Caki2 (cell line): ENCODE data around the gene DDAH1. TPM values are rescaled to one million over a fixed set of nuclear protein-coding genes. Genes with fewer than 3 reads are reported as not detected.

Experiments
- DNase-seq: peaks from one replicate; pipeline ENCODE4 v3.0.0-alpha.2; 2015; ENCODE audit warnings: low read depth
- in situ Hi-C: cut with HindIII; loops from 2 replicates; pipeline ENCODE4 v1.10.0; 2016; ENCODE audit warnings: low sequenced_read_pairs, low pct_unique_long_range_greater_than_20kb, mixed read lengths
- total RNA-seq: library from RNA; depleted of rRNA; stranded (reverse); fragments of >200 nt; shearing (Covaris generic); gene quantifications from 2 replicates; pipeline ENCODE4 v1.2.3, GENCODE V29; 2014; ENCODE audit warnings: low replicate concordance

The DDAH1 gene
- total RNA-seq, 1 experiment from 2014 or later = 16.9 TPM

DNA sequence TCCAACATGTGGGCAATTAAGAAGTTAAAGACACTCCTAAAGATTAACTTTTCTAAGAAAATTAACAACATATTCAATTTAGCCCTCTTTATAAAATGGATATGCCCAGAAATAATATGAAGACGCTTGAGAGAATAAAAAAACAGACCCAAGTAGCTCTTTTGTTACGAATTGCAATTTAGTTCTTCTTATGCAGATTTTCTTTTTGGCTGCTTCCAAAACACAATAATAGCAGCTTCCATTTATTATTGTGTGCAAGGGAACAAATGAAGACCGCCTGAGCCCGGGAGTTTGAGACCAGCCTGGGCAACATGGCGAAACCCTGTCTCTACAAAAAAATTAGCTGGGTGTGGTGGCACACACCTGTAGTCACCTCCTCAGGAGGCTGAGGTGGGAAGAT, 138.1 kb downstream of the DDAH1 start:
- in situ Hi-C loops = no loop called here
- DNase-seq = no peak

DNA sequence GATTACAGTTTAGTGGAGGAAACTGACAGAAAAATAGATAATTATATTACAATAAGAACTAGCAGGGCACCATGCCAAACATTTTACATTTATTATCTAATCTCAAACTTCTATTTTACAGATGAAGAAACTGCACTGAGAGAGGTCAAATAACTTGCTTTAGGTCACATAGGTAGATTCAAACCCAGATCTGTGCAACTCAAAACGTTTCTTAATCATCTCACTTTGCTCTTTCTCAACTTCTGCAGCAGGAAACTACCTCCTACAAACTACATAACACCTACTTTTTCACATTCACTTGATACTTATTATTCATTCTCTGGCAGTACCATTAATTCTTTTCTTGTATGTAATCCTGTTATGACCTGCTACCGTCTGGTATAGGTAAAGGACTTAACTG, 138.6 kb downstream of the DDAH1 start:
- no peak for DNase-seq
- in situ Hi-C loops = no loop called here

DNA sequence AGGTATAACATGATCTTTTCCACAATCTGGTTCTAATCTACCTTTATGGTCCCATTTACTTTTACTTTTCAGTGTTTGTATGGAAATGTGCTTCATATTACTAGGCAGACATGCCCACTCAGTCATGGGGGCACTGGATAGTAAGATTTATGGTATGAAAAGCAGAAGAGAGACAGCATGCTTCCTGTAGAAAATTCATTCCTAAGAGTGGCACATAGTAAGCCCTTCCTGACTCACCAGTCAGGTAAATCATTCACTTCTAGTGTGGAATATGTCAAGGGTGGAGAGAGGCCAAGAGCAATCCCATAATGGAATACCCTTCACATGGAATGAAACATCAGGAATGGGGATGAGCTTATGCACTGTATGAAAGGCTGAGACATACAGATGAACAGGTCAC, 139.0 kb downstream of the DDAH1 start:
- in situ Hi-C loops = no loop called here
- DNase-seq = peak; percentile 87

DNA sequence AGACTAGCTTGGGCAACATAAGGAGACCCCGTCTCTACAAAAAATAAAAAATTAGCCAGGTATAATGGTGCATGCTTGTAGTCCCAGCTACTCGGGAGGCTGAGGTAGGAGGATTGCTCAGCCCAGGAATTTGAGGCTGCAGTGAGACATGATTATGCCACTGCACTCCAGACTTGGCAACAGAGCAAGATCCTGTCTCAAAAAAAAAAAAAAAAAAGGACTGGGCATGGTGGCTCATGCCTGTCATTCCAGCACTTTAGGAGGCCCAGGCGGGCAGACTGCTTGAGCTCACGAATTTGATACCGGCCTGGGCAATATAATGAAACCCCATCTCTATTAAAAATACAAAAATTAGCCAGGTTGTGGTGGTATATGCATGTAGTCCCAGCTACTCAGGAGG, 141.2 kb downstream of the DDAH1 start:
- in situ Hi-C loops = loop anchor here (25.0 kb wide), 1 partner anchor 389 kb away; the partner anchor contains the start of gene ZNHIT6
- DNase-seq = no peak

DNA sequence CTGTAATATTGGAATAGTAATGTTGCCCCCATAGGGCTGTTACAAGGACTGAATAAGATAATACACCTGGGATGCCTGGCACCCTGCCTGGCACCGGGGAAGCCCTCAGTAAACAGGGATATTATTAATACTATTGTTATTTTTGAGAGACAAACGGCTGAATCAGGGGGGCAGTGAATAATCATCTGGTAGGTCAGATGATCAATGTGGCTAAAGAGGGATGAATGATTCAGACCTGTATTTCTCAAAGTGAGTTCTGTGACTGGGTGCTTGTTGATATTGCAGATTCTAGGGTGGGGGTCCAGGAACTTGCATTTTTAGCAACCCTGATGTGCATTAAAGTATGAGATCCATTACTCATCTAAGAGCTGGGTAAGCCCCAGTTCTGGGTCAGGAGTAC, 142.3 kb downstream of the DDAH1 start:
- in situ Hi-C loops = loop anchor here (25.0 kb wide), 1 partner anchor 390 kb away; the partner anchor contains the start of gene ZNHIT6
- no peak for DNase-seq

DNA sequence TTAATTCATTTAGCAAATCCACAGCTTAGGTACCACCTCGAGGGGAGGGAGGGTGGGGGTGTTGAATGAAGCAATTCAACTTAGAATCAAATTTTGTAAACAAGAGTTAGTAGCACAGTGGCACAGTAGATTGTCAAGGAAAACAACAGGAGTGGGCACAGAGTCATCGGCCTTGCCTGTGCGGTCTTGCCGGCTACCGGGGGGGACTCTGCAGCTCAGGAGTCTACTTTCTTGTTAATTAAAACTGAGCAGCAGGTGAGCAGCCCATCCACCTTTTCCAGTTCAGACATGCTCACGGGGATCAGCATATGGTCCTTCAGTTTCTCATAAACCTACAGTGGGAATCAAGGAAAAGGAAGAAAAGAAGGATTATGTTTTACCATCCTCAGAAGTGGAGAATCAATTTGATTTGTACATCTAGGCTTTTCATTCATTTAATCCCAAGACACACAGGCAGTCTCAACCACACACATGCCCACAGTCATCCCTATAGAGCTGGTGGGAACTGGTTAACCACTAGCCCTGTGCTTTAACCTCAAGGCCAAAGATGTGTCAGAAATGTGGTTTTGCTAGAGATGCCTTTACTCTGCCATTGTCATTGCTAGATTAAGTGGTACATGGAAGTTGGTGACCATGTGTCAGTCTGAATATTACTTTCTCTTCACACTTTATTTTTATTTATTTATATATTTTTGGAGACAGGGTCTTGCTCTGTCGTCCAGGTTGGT, 143.6 kb downstream of the DDAH1 start:
- in situ Hi-C loops = loop anchor here (25.0 kb wide), 1 partner anchor 391 kb away; the partner anchor contains the start of gene ZNHIT6
- DNase-seq = no peak

DNA sequence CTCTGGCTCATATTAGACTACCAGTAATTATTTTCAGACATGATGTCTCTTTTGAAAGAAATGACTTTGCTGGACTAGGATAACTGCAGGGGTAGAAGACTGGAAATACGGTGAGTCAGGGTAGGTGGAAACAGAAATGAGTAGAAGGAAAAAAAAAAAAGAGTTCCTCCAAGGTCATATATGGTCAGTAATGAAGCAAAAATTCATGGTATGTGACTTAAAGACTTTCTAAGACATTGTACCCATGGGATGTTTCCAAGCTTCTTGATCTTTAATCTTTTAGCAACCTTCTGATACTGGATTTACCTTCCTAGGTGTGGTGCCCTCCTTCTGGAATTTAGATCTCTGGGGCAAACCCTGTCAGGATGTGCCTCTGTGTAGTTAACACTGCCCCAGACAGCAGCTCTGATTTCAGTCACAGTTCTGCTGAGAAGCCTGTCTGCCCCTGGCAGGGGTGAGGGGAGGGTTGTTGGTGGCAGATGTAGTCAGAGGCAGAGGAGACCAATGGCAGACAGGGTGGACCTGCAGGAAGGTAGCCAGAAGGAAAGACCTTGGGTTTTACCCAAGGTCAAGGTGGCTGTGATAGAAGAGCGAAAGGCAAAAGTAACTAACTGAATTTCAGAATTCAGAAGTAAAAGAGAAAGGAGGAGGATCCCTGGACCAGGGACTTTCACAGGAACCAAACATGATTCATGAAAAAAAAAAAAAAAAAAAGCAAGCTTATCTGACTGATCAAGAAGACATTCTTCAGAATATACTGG, 144.4 kb downstream of the DDAH1 start:
- in situ Hi-C loops = loop anchor here (25.0 kb wide), 1 partner anchor 392 kb away; the partner anchor contains the start of gene ZNHIT6
- DNase-seq = peak; percentile 33

DNA sequence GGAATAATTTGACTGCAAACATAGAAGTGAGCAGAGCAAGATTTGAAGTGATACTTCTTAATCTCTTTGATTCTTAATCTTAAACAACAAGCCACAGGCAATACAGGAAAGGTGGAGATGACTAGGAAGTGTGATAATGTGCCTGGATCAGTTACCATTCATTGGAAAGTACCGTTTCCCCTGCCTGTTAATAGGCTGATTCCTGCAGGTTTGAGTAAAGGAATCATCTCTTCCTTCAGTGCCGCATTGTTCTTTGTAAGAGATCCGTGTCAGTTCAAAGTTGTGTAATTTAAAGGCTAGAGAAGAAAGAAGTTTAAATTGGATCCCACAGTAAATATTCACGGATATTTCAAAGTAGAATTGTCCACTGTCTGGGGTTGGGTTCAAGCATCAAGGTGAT, 145.0 kb downstream of the DDAH1 start:
- in situ Hi-C loops = loop anchor here (25.0 kb wide), 1 partner anchor 392 kb away; the partner anchor contains the start of gene ZNHIT6
- no peak for DNase-seq

DNA sequence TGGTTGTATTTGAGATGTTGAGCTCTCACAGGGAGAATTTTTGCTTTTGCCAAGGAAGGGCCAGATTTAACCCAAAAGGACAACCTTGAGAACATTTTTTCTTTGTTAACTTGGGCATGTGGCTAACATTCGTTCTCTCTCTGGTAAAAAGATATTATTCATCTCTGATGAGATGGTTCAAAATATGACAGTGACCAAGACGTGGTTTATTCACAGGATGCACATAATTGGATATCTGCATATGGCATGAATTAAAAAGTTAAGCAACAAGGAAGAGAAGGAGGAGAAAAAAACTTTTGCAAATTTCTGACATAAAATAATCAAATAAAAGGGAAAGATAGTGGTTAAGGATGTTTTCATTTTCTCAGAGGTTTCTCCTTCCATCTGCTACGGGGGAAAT, 145.5 kb downstream of the DDAH1 start:
- DNase-seq = no peak
- in situ Hi-C loops = loop anchor here (25.0 kb wide), 1 partner anchor 393 kb away; the partner anchor contains the start of gene ZNHIT6

DNA sequence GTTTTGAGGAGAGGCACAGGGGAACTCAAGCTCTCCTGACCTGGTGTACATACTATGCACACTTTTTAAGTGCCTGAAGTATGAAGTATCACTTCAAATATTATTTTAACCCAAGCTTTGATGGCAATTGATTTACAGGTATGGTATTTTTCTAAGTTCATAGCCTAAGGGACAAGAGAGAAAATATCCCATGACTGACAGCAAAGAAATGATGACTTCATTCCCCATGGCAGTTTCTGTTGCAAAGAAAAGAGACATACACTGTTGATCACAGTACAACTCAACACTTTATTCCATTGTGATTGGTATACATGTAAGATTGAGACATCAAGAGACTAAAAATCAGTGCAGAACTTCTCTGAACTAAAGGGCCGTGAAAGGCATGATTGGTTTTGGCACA, 146.7 kb downstream of the DDAH1 start:
- in situ Hi-C loops = loop anchor here (25.0 kb wide), 1 partner anchor 394 kb away; the partner anchor contains the start of gene ZNHIT6
- no peak for DNase-seq

DNA sequence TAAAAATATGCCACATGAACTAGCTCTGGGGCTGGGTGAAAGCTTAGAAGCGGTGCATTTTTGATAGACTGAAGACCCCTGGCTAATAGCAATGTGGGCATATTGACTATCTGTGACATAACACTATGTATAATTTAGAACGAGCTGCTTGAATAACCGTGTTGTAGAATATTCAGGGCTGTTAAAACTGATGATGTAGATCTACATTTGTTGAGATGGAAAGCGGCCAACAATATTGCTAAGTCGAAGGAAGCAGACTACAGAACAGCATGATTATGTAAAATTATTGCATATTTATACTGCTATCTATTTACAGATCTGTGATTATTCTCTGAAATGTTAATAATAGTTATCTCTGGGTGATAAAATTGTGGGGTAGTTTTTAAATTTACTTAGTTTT, 147.4 kb downstream of the DDAH1 start:
- in situ Hi-C loops = loop anchor here (25.0 kb wide), 1 partner anchor 395 kb away; the partner anchor contains the start of gene ZNHIT6
- no peak for DNase-seq

DNA sequence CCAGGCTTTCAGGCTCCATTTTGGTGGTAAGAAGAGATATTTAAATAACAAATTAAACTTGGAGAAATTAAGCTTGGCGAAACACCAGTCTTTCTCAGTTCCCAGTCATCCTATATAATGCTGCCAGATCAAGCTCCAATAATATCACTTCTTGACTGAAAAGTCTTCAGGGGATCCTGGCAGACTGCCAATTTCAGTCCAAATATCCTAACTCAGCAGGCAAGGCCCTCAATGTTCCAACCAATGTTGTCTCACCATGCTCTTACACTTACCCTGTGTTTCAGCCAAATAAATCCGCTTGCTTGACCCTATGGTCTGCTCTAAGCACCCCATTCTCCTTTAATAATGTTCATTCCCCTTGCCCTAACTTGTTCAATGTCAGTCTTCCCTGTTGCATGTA, 148.6 kb downstream of the DDAH1 start:
- in situ Hi-C loops = loop anchor here (25.0 kb wide), 1 partner anchor 396 kb away; the partner anchor contains the start of gene ZNHIT6

DNA sequence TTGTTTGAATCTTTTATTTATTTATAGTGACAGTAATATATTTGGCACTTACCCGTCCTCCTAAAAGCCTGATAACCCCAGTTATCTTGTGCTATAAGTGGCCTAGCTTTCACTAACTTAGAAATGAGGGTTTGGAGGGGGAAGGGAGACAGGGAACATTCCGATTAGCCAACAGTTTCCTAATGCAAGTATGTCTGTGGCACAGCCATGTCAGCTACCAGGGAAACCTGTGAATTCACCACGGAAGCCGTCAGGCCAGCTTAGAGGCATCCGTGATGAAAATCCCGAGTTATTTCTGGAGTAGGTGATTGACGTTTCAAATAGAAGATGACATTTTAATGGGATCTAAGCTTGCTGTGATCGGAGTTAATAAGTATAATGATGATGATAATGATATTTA, 149.2 kb downstream of the DDAH1 start:
- in situ Hi-C loops = loop anchor here (25.0 kb wide), 1 partner anchor 397 kb away; the partner anchor contains the start of gene ZNHIT6

More for the DNA sequence above, 148.6 kb downstream of the DDAH1 start:
- DNase-seq = no peak

DNA sequence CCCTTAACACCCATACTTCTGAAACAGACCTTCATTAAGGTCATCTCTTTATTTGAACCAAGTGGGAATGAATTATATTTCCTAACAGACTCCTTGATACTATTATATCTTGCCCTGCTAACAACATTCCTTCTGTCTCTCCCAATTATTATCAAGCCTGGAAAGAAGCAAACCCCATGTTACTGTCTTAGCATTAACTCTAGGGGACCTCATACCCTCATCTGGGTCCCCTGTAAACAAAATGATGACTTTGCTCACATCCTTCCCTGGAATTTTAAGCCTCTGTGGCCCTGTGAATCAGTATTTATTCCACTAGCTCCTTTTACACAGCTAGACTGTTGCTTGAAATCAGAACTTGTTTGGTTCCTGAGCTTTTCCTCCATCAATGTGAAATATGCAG, 150.2 kb downstream of the DDAH1 start:
- no peak for DNase-seq
- in situ Hi-C loops = loop anchor here (25.0 kb wide), 1 partner anchor 398 kb away; the partner anchor contains the start of gene ZNHIT6

More for the DNA sequence above, 149.2 kb downstream of the DDAH1 start:
- no peak for DNase-seq

DNA sequence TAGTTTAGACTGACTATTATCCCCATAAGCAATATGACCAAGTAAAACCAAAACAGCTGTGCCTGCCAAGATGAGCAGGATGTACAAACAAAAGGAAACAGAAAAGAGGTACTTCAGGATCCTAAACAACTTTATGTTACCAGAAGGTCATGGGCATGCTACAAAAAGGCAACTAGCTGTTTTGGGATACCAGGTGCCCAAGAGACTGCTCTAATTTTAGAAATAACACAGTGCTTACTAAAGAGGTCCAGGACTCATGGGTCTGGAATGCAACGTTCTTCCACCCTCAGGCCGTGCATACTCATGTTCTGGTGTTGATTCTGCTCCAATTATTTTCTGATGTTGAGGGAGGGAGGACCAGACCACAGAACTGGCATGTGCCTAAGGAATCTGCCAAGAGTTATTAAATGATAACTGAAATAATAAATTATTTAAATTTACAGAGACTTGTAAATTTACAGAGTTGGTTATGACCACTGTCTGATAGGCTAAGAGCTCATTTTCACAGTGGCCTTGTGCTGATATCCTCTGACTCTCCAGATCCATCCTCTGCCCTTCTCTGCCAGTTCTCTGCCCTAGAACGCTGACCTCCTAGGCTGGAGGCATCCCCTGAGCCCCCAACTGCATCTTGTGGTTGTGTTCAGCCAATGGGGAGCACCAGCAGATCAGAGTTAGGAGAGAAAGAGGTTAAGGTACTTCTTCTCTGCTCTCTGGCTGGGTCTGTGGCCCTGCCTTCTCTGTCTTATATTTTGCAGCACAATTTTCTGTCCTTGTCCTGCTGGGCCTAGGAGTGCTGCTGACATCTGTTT, 150.9 kb downstream of the DDAH1 start:
- in situ Hi-C loops = loop anchor here (25.0 kb wide), 1 partner anchor 398 kb away; the partner anchor contains the start of gene ZNHIT6
- DNase-seq = no peak

DNA sequence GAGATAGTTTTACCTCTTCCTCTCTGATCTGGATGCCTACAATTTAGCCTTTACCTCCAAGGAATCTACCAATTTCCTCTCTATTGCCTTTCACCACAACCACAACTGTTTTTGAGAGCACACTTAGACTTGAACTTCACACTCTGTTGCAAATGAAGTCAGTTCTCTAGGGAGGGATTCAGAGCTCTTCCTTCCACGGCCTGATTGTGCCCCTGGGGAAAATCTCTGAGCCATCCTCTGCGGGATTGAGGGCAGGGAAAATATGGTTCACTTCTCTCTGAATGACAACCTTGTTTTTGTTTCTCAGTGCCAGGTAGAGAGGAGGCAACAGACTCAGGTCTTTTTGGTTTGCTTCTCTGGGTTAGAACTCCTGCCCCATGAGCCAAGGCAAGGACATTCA, 153.1 kb downstream of the DDAH1 start:
- no peak for DNase-seq
- in situ Hi-C loops = loop anchor here (25.0 kb wide), 1 partner anchor 400 kb away; the partner anchor contains the start of gene ZNHIT6

DNA sequence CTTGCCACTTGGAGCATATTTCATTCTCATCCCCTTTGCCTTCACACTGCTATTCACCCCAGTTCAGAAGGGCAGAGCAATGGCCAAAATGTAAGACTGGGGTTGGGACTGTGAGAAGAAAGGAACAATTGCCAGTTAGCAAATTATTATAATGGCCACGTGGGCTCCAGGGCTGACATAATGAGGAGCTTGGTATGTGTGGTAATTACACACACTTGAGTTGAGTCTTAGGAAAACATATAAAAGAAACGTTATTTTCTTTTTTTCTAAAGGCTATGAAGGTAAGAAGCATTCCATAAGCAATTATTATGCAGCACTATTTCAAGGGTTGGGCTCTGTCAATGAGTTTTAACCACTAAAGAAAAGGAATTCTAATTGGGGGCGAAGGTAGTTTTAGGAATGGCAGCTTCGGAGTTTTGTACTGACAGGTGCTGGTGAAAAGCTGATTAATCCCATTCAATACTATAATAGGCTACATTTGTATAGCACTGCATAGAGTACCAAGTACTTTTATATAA, 156.1 kb downstream of the DDAH1 start:
- no peak for DNase-seq
- in situ Hi-C loops = loop anchor here (25.0 kb wide), 1 partner anchor 403 kb away; the partner anchor contains the start of gene ZNHIT6
